Large intestine (tissue), 3 donors: ENCODE measurements around the gene RFX4. TPM values are rescaled to one million over a fixed set of nuclear protein-coding genes. Genes with fewer than 3 reads are reported as not detected.

Experiments
- DNase-seq, 2 donors: peaks; one replicate each; pipeline versions ENCODE4 v3.0.0 to v3.0.0-alpha.2; 2013
- H3K27ac ChIP-seq: one replicate; pipeline ENCODE4 v1.5.1; 2013; ENCODE audit warnings: low read length
- H3K27me3 ChIP-seq: 2 replicates; pipeline ENCODE4 v1.6.1; 2013; ENCODE audit warnings: low read length; ENCODE audit not compliant: control insufficient read depth, insufficient read depth
- H3K36me3 ChIP-seq: 2 replicates; pipeline ENCODE4 v1.6.1; 2013; ENCODE audit warnings: low read length; ENCODE audit not compliant: control insufficient read depth, insufficient read depth
- H3K4me1 ChIP-seq: one replicate; pipeline ENCODE4 v1.6.1; 2013; ENCODE audit warnings: low read length; ENCODE audit not compliant: control insufficient read depth, insufficient read depth
- H3K4me3 ChIP-seq: one replicate; pipeline ENCODE4 v1.5.1; 2013; ENCODE audit warnings: low read length
- H3K9me3 ChIP-seq: one replicate; pipeline ENCODE4 v1.6.1; 2013; ENCODE audit warnings: mild to moderate bottlenecking, low read depth, low read length, moderate library complexity; ENCODE audit not compliant: control insufficient read depth
- WGBS: methylation state at CpG from one replicate; pipeline ENCODE4 v1.1.5; 2013; ENCODE audit warnings: low lambda C conversion rate; ENCODE audit not compliant: insufficient coverage; 5-methylcytosine and 5-hydroxymethylcytosine counted together
- polyA plus RNA-seq: library from polyadenylated mRNA; unstranded; fragments of 120-200 nt; gene quantifications from one replicate; pipeline ENCODE4 v1.2.1, GENCODE V29; 2013

RFX4 gene
- polyA plus RNA-seq, 1 donor: 0.13 TPM

GRCh38 chr12:106670131-106670530 lies 87.3 kb downstream of the RFX4 start:
- 100% methylated on average over 2 of the region's 3 CpGs for WGBS
- Histone ChIP-seq H3K27me3 (peaks cover 25% of the 10 kb centered on the region), H3K27ac (no peak overlapping the region), H3K36me3 (no peaks in the 10 kb centered on the region), H3K9me3 (no peaks in the 10 kb centered on the region), H3K4me1 (no peaks in the 10 kb centered on the region), H3K4me3 (no peak overlapping the region)
- no peak for DNase-seq

GRCh38 chr12:106671840-106672239 lies 89.0 kb downstream of the RFX4 start:
- Histone ChIP-seq H3K4me3 (no peak overlapping the region), H3K27me3 (peaks cover 25% of the 10 kb centered on the region), H3K36me3 (no peaks in the 10 kb centered on the region), H3K4me1 (no peaks in the 10 kb centered on the region), H3K27ac (no peak overlapping the region), H3K9me3 (no peaks in the 10 kb centered on the region)
- no peak for DNase-seq
- 67% methylated on average over 1 of the region's 6 CpGs for WGBS

GRCh38 chr12:106672314-106673025 lies 89.7 kb downstream of the RFX4 start:
- 0% methylated on average over 1 of the region's 8 CpGs for WGBS
- Histone ChIP-seq H3K27ac (no peak overlapping the region), H3K4me3 (no peak overlapping the region), H3K36me3 (no peaks in the 10 kb centered on the region), H3K4me1 (no peaks in the 10 kb centered on the region), H3K27me3 (peaks cover 25% of the 10 kb centered on the region), H3K9me3 (no peaks in the 10 kb centered on the region)
- no peak for DNase-seq

GRCh38 chr12:106673141-106673540 lies 90.3 kb downstream of the RFX4 start:
- H3K27ac ChIP-seq: no peak overlapping the region
- WGBS: 60% methylated on average over 1 of the region's 8 CpGs
- H3K4me3 ChIP-seq: no peak overlapping the region
- H3K27me3 ChIP-seq: peaks cover 23% of the 10 kb centered on the region
- H3K4me1 ChIP-seq: no peaks in the 10 kb centered on the region
- no peaks in the 10 kb centered on the region for H3K36me3 ChIP-seq
- no peak for DNase-seq
- no peaks in the 10 kb centered on the region for H3K9me3 ChIP-seq

GRCh38 chr12:106675651-106676435 lies 93.0 kb downstream of the RFX4 start:
- Histone ChIP-seq H3K27ac (no peak overlapping the region), H3K27me3 (peaks cover 12% of the 10 kb centered on the region), H3K4me3 (no peak overlapping the region), H3K36me3 (no peaks in the 10 kb centered on the region), H3K9me3 (no peaks in the 10 kb centered on the region), H3K4me1 (no peaks in the 10 kb centered on the region)
- DNase-seq: no peak
- WGBS: 95% methylated on average over 4 of the region's 10 CpGs

GRCh38 chr12:106679574-106679973 lies 96.8 kb downstream of the RFX4 start:
- no peak for DNase-seq
- no peaks in the 10 kb centered on the region for H3K9me3 ChIP-seq
- H3K27ac ChIP-seq: no peak overlapping the region
- WGBS: no CpG with 5 or more reads among the region's 1 CpG
- no peaks in the 10 kb centered on the region for H3K27me3 ChIP-seq
- no peaks in the 10 kb centered on the region for H3K36me3 ChIP-seq
- H3K4me3 ChIP-seq: no peak overlapping the region
- H3K4me1 ChIP-seq: no peaks in the 10 kb centered on the region

- H3K27me3 ChIP-seq: no peaks in the 10 kb centered on the region
- H3K36me3 ChIP-seq: no peaks in the 10 kb centered on the region
- H3K27ac ChIP-seq: no peak overlapping the region
- H3K9me3 ChIP-seq: no peaks in the 10 kb centered on the region
- no peak for DNase-seq
- H3K4me3 ChIP-seq: no peak overlapping the region
- H3K4me1 ChIP-seq: no peaks in the 10 kb centered on the region
These were observed 97.5 kb downstream of the RFX4 start for GRCh38 chr12:106680280-106680679.

- Histone ChIP-seq H3K27me3 (no peaks in the 10 kb centered on the region), H3K4me3 (no peak overlapping the region), H3K9me3 (no peaks in the 10 kb centered on the region), H3K36me3 (no peaks in the 10 kb centered on the region), H3K27ac (no peak overlapping the region), H3K4me1 (no peaks in the 10 kb centered on the region)
- DNase-seq: no peak
- WGBS: 20% methylated on average over 1 of the region's 3 CpGs
These were observed 98.4 kb downstream of the RFX4 start for GRCh38 chr12:106681210-106681609.

GRCh38 chr12:106682594-106683234 lies 99.9 kb downstream of the RFX4 start:
- DNase-seq: peak in 1 of 2 donors; percentile 22

GRCh38 chr12:106684497-106684896 lies 101.7 kb downstream of the RFX4 start:
- Histone ChIP-seq H3K27ac (no peak overlapping the region), H3K9me3 (no peaks in the 10 kb centered on the region), H3K4me3 (no peak overlapping the region), H3K4me1 (no peaks in the 10 kb centered on the region), H3K36me3 (no peaks in the 10 kb centered on the region), H3K27me3 (no peaks in the 10 kb centered on the region)
- WGBS: 70% methylated on average over 3 of the region's 7 CpGs
- no peak for DNase-seq

More at GRCh38 chr12:106682594-106683234, 99.9 kb downstream of the RFX4 start:
- no peak overlapping the region for H3K4me3 ChIP-seq
- no peaks in the 10 kb centered on the region for H3K4me1 ChIP-seq
- H3K36me3 ChIP-seq: no peaks in the 10 kb centered on the region
- no peak overlapping the region for H3K27ac ChIP-seq
- no peaks in the 10 kb centered on the region for H3K27me3 ChIP-seq
- no CpG with 5 or more reads among the region's 4 CpGs for WGBS
- no peaks in the 10 kb centered on the region for H3K9me3 ChIP-seq
